Coronary artery (tissue), 2 donors: ENCODE measurements around the gene CALY.

ENCODE experiments used
- DNase-seq: peaks from one replicate; pipeline ENCODE4 v3.0.0-alpha.2; 2017; ENCODE audit warnings: low spot score
- H3K27ac ChIP-seq, 2 donors: fragments of 200-600 bp; sonication (generic); one replicate each; pipeline ENCODE4 v1.5.1; 2016 to 2019
- H3K4me3 ChIP-seq: fragments of 200-600 bp; sonication (generic); 2 replicates; pipeline ENCODE4 v1.5.1; 2016; ENCODE audit warnings: mild to moderate bottlenecking, moderate library complexity
- CTCF ChIP-seq: fragments of 200-600 bp; sonication (generic); IDR thresholded peaks from one replicate; pipeline ENCODE4 v1.5.1; 2019; ENCODE audit warnings: antibody characterized with exemption

CALY gene

GRCh38 chr10:133318494-133319127 lies 18.1 kb downstream of the CALY start:
- Histone ChIP-seq H3K27ac (no peak overlapping the region), H3K4me3 (peak overlapping the region; percentile 59)
- no peak for DNase-seq
- no peak for TF ChIP-seq CTCF

GRCh38 chr10:133316732-133317131 lies 20.0 kb downstream of the CALY start:
- no peak for TF ChIP-seq CTCF
- no peak overlapping the region for H3K27ac ChIP-seq
- DNase-seq: no peak
- H3K4me3 ChIP-seq: no peak overlapping the region

GRCh38 chr10:133316266-133316665 lies 20.4 kb downstream of the CALY start:
- no peak for TF ChIP-seq CTCF
- no peak for DNase-seq
- Histone ChIP-seq H3K4me3 (no peak overlapping the region), H3K27ac (no peak overlapping the region)

- DNase-seq: no peak
- TF ChIP-seq CTCF: no peak
- Histone ChIP-seq H3K27ac (no peak overlapping the region), H3K4me3 (no peak overlapping the region)
Measured at GRCh38 chr10:133315847-133316246, 20.8 kb downstream of the CALY start.

- H3K4me3 ChIP-seq: no peak overlapping the region
- H3K27ac ChIP-seq: no peak overlapping the region
- no peak for TF ChIP-seq CTCF
- no peak for DNase-seq
Measured at GRCh38 chr10:133314911-133315310, 21.8 kb downstream of the CALY start.

GRCh38 chr10:133313192-133313591 lies 23.5 kb downstream of the CALY start:
- TF ChIP-seq CTCF: no peak
- Histone ChIP-seq H3K27ac (no peak overlapping the region), H3K4me3 (no peak overlapping the region)
- DNase-seq: no peak

- DNase-seq: no peak
- no peak overlapping the region for H3K27ac ChIP-seq
- TF ChIP-seq CTCF: no peak
- H3K4me3 ChIP-seq: no peak overlapping the region
Measured at GRCh38 chr10:133312769-133313145, 23.9 kb downstream of the CALY start.
